ENCODE results near the gene MED13. TPM values are rescaled to one million over a fixed set of nuclear protein-coding genes. Genes with fewer than 3 reads are reported as not detected.

MED13 gene
- total and polyA plus RNA-seq, 9 of the 15 experiments (the other 6 are each of a cell fraction or from before 2014, with no cell fraction given): 5.4 to 48.4 (median 28.2) TPM

DNA sequence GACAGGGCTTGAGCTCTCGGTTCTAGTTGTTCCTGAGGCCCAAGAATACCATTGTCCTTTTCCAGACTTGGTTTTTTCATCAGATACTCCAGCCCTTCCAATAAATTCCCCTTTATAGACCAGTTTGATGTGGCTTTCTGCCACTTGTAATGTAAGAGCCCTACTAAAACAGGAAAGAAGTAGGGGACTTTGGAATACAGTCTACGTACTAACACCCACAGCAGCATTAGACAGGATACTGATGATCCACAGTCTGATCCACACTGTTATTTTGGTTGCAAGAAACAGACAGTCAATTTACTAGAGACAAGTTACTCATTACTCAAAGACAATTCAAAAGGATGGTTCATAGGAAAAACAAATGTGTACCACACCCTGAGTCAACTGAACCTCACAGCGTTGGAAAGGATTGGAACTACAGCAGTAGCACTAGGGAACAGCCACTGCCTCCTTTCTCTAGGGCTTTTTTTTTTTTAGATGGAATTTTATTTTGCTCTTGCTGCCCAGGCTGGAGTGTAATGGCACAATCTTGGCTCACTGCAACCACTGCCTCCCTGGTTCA lies 45.9 kb upstream of the MED13 start:
- POLR2A ChIA-PET: interaction anchor here (0.6 to 1.5 kb wide), 4 partner anchors 12 to 1171 kb away, joined by 3 to 5 read pairs (median 4); no protein-coding TSS in a partner anchor
- 47% methylated on average over 3 of the region's 3 CpGs for WGBS (ENCODE audit: insufficient coverage, low coverage, missing lambda C conversion rate)
- BruUV-seq (replicated peaks): no TSS peak

More for the DNA sequence above, 45.9 kb upstream of the MED13 start:
- TF ChIP-seq ZNF449 (CRISPR knock-in tag; IDR thresholded peaks at IDR 0.05): no peak
- no peak for TF ChIP-seq TAL1 (IDR thresholded peaks at IDR 0.05)
- TF ChIP-seq, protein P1, sequence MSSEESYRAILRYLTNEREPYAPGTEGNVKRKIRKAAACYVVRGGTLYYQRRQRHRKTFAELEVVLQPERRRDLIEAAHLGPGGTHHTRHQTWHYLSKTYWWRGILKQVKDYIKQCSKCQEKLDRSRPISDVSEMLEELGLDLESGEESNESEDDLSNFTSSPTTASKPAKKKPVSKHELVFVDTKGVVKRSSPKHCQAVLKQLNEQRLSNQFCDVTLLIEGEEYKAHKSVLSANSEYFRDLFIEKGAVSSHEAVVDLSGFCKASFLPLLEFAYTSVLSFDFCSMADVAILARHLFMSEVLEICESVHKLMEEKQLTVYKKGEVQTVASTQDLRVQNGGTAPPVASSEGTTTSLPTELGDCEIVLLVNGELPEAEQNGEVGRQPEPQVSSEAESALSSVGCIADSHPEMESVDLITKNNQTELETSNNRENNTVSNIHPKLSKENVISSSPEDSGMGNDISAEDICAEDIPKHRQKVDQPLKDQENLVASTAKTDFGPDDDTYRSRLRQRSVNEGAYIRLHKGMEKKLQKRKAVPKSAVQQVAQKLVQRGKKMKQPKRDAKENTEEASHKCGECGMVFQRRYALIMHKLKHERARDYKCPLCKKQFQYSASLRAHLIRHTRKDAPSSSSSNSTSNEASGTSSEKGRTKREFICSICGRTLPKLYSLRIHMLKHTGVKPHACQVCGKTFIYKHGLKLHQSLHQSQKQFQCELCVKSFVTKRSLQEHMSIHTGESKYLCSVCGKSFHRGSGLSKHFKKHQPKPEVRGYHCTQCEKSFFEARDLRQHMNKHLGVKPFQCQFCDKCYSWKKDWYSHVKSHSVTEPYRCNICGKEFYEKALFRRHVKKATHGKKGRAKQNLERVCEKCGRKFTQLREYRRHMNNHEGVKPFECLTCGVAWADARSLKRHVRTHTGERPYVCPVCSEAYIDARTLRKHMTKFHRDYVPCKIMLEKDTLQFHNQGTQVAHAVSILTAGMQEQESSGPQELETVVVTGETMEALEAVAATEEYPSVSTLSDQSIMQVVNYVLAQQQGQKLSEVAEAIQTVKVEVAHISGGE (CRISPR knock-in tag; IDR thresholded peaks at IDR 0.05): peak in 1 of 3 experiments; percentile 94; a peak in 2 of 6 replicates
- TF ChIP-seq EWSR1 (IDR thresholded peaks at IDR 0.05; ENCODE audit: borderline replicate concordance, low read depth, partially characterized antibody): peak; percentile 76
- in situ Hi-C loops (cut with MboI): loop anchor here (25.0 kb wide), 1 partner anchor 674 kb away; no protein-coding TSS in a partner anchor
- no peaks in the 10 kb centered on the region for H4K20me1 ChIP-seq (replicated peaks; ENCODE audit: control insufficient read depth, insufficient read depth, low read length)
- H3K79me2 ChIP-seq (ENCODE audit: control insufficient read depth, insufficient read depth, low read length): no peaks in the 10 kb centered on the region
- peaks cover 0 to 3% of the 10 kb centered on the region in 2 experiments; a peak in 2 of 5 replicates for H3K4me1 ChIP-seq (replicated peaks in 1 of 2; ENCODE audit: control insufficient read depth in 2 of 2, insufficient read depth in 2 of 2, low read length in 2 of 2)
- ATAC-seq (no peak), FAIRE-seq (no peak), DNase-seq (ENCODE audit: extremely low read depth in 1 of 4, low spot score in 3 of 4) (no peak)
- H3K27ac ChIP-seq (ENCODE audit: extremely low read depth, low read depth, low read length): no peak overlapping the region
- H3K4me2 ChIP-seq (ENCODE audit: insufficient read depth, low read length): no peak overlapping the region
- H3K36me3 ChIP-seq (ENCODE audit: control insufficient read depth, insufficient read depth, low read length): no peaks in the 10 kb centered on the region
- intact Hi-C loops (cut with micrococcal nuclease): no loop called here
- no peak overlapping the region for H2AFZ ChIP-seq (ENCODE audit: low read depth, low read length)
- no peaks in the 10 kb centered on the region for H3K9me3 ChIP-seq (replicated peaks; ENCODE audit: control insufficient read depth, insufficient read depth, low read depth, low read length)
- no peaks in the 10 kb centered on the region for H3K9me1 ChIP-seq (ENCODE audit: control insufficient read depth, insufficient read depth, low read length)
- no peak overlapping the region for H3K4me3 ChIP-seq
- H3K9ac ChIP-seq (ENCODE audit: insufficient read depth in 1 of 2, low read depth in 2 of 2, low read length in 2 of 2): no peak overlapping the region
- CTCF ChIA-PET (ENCODE audit: low intra/inter-chr PET ratio): no interaction called here
- H3K27me3 ChIP-seq (ENCODE audit: control insufficient read depth in 2 of 2, insufficient read depth in 2 of 2, low read length in 2 of 2): no peaks in the 10 kb centered on the region
